SU-DHL-6 (cell line): ENCODE measurements around the gene A2ML1.

ENCODE experiments used
- H2AFZ ChIP-seq: fragments of 200-600 bp; sonication (generic); 2 replicates; pipeline ENCODE4 v1.6.1; 2014; ENCODE audit warnings: low read depth, mild to moderate bottlenecking, moderate library complexity, mixed read lengths, antibody characterized with exemption, low read length; ENCODE audit not compliant: severe bottlenecking
- H3F3A ChIP-seq: fragments of 200-600 bp; shearing (Covaris generic); 2 replicates; pipeline ENCODE4 v1.6.0; 2016; ENCODE audit warnings: antibody characterized with exemption, mild to moderate bottlenecking; ENCODE audit not compliant: insufficient read depth
- H3K27ac ChIP-seq: fragments of 200-600 bp; sonication (generic); 2 replicates; pipeline ENCODE4 v1.5.1; 2016; ENCODE audit warnings: low read depth, mild to moderate bottlenecking, low read length, moderate library complexity, mixed read lengths
- H3K27me3 ChIP-seq: fragments of 200-600 bp; sonication (generic), shearing (Covaris generic); 2 replicates; pipeline ENCODE4 v1.6.0; 2014; ENCODE audit warnings: mild to moderate bottlenecking, low read length
- H3K36me3 ChIP-seq: fragments of 200-600 bp; sonication (generic); 2 replicates; pipeline ENCODE4 v1.6.1; 2014; ENCODE audit warnings: mild to moderate bottlenecking, low read length, mixed read lengths
- H3K4me2 ChIP-seq: fragments of 300-600, 200-600 bp; shearing (Covaris generic), sonication (generic); 2 replicates; pipeline ENCODE4 v1.6.0; 2014; ENCODE audit warnings: low read length, low read depth, mild to moderate bottlenecking; ENCODE audit not compliant: poor library complexity, severe bottlenecking
- H3K4me3 ChIP-seq: fragments of 200-600 bp; sonication (generic); 2 replicates; pipeline ENCODE4 v1.5.1; 2014; ENCODE audit warnings: antibody characterized with exemption, low read length, mild to moderate bottlenecking, mixed read lengths; ENCODE audit not compliant: insufficient read depth, poor library complexity, severe bottlenecking
- H3K79me2 ChIP-seq: fragments of 200-600 bp; sonication (generic); 2 replicates; pipeline ENCODE4 v1.6.1; 2014; ENCODE audit warnings: mild to moderate bottlenecking, low read length, moderate library complexity; ENCODE audit not compliant: insufficient read depth
- H3K9ac ChIP-seq: fragments of 200-600 bp; sonication (generic); 2 replicates; pipeline ENCODE4 v1.7.0; 2014; ENCODE audit warnings: mild to moderate bottlenecking, low read length
- H3K9me2 ChIP-seq: fragments of 200-600 bp; sonication (generic); replicated peaks from 2 replicates; pipeline ENCODE4 v1.6.1; 2014; ENCODE audit warnings: low read length; ENCODE audit not compliant: insufficient read depth
- H3K9me3 ChIP-seq: fragments of 200-600 bp; sonication (generic); 2 replicates; pipeline ENCODE4 v1.6.1; 2014; ENCODE audit warnings: low read length, mixed read lengths; ENCODE audit not compliant: insufficient read depth
- H4K20me1 ChIP-seq: fragments of 200-600 bp; sonication (generic); 2 replicates; pipeline ENCODE4 v1.6.1; 2014; ENCODE audit warnings: low read depth, mild to moderate bottlenecking, antibody characterized with exemption, low read length, moderate library complexity, mixed read lengths
- EZH2phosphoT487 ChIP-seq: fragments of 200-600 bp; sonication (generic), shearing (Covaris generic); conservative IDR thresholded peaks from 2 replicates; pipeline ENCODE4 v1.6.1; 2018; ENCODE audit warnings: mild to moderate bottlenecking, antibody characterized with exemption, low read length, moderate library complexity, mixed read lengths
- TF ChIP-seq, protein P1 (sequence below): fragments of 200-600 bp; sonication (generic); IDR thresholded peaks from one replicate; pipeline ENCODE4 v1.5.1; 2017; ENCODE audit warnings: antibody characterized with exemption, mild to moderate bottlenecking, low read length, moderate library complexity; ENCODE audit not compliant: insufficient read depth, poor library complexity, severe bottlenecking

Gene A2ML1

DNA sequence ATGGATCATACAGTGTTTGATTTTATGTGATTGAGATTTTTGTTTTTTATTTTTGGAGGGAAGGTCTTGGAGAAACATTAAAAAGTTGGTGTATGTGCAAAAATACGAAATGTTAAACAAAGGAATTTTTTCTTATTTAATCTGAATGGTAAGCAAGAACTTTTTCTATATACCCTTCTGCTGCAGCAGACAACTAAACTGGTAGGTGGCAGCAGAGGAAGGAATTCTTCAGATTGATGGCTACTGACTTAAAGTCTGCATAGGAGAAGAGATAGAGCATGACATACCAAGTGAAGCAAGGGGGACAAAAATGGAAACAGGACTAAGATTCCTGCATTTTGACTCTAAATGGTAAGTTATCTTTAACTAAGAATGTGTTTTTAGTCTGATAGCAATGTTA lies 42.0 kb upstream of the A2ML1 start:
- Histone ChIP-seq H3K27me3 (no peaks in the 10 kb centered on the region), H3K4me3 (no peak overlapping the region), H3K9me3 (no peaks in the 10 kb centered on the region), H3K9ac (no peak overlapping the region), H3K9me2 (no peaks in the 10 kb centered on the region), H3K79me2 (no peaks in the 10 kb centered on the region), H3K4me2 (no peak overlapping the region), H3K36me3 (no peaks in the 10 kb centered on the region; the same call in 1 of the 2 replicates), H3F3A (no peaks in the 10 kb centered on the region), H2AFZ (no peak overlapping the region), H4K20me1 (no peaks in the 10 kb centered on the region), H3K27ac (no peak overlapping the region)
- TF ChIP-seq, protein P1, sequence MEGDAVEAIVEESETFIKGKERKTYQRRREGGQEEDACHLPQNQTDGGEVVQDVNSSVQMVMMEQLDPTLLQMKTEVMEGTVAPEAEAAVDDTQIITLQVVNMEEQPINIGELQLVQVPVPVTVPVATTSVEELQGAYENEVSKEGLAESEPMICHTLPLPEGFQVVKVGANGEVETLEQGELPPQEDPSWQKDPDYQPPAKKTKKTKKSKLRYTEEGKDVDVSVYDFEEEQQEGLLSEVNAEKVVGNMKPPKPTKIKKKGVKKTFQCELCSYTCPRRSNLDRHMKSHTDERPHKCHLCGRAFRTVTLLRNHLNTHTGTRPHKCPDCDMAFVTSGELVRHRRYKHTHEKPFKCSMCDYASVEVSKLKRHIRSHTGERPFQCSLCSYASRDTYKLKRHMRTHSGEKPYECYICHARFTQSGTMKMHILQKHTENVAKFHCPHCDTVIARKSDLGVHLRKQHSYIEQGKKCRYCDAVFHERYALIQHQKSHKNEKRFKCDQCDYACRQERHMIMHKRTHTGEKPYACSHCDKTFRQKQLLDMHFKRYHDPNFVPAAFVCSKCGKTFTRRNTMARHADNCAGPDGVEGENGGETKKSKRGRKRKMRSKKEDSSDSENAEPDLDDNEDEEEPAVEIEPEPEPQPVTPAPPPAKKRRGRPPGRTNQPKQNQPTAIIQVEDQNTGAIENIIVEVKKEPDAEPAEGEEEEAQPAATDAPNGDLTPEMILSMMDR: no peak
- no peak for TF ChIP-seq EZH2phosphoT487

DNA sequence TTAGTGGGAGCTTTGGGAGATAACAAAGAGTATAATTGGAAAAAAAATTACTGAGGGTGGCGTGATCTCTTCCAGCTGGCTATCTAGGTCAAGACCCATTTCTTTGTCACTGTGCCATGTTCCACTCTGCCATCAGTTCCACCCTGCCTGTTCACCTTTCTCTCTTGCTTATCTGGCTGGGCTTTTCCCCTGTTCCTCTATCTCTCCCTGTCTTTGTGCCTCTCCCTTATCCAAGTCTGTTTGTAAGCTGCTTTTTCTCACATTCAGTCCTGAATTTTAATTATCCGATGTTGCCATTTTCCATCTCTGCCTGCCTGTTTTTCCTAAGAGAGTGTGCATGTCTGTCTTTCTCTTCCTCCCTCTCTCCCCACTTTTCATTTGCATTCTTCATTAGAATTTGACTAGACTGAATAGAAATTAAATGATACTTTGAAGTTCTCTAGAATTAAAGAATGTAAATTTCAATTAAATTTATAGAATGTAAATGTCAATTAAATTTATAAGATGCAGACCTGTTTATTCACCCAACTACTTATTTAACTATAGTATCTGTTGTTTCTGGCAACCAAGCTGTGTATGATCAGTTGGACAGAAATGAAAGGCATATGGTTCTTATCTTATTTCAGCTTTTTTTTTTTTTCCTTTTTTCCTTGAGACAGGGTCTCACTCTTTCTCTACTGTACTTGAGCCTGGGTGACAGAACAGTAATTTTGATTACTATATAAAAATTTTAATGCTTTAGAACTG lies 40.9 kb upstream of the A2ML1 start:
- no peaks in the 10 kb centered on the region for H4K20me1 ChIP-seq
- no peaks in the 10 kb centered on the region for H3K79me2 ChIP-seq
- no peaks in the 10 kb centered on the region for H3K9me3 ChIP-seq
- H3K27ac ChIP-seq: no peak overlapping the region
- H3K9ac ChIP-seq: no peak overlapping the region
- no peaks in the 10 kb centered on the region for H3K36me3 ChIP-seq
- H3K4me3 ChIP-seq: no peak overlapping the region
- no peaks in the 10 kb centered on the region for H3K9me2 ChIP-seq
- H3F3A ChIP-seq: no peaks in the 10 kb centered on the region
- no peak overlapping the region for H2AFZ ChIP-seq
- H3K4me2 ChIP-seq: no peak overlapping the region
- no peaks in the 10 kb centered on the region for H3K27me3 ChIP-seq
- no peak for TF ChIP-seq EZH2phosphoT487
- TF ChIP-seq, protein P1: no peak

DNA sequence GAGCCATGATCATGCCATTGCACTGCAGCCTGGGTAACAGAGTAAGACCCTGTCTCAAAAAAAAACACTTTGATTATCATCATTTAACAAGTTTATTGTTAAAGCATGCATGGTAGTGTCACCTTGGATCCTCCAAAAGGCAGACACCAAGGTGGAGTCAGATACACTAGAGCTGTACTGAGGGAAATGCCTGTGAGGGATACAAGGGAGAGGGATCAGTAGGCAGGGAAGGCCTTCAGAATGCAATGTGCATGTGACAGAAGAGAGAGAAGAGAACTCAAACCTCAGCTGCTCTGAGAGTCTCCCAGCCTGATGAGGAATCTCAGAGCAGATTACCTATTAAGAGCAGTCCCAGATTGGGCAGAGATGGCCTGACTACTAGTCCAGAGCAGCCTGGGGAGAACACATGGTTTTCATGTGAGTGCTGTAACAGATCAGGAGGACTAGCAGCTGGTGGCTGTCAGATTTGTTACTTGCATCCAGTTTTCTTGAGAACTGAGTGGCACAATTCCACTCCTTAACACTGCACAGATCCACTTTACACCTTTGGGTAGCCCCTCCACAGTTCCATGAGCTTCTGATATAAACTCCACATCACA lies 38.0 kb upstream of the A2ML1 start:
- Histone ChIP-seq H3K79me2 (no peaks in the 10 kb centered on the region), H3K4me2 (no peak overlapping the region), H3K4me3 (no peak overlapping the region), H3K9ac (no peak overlapping the region), H4K20me1 (no peaks in the 10 kb centered on the region), H2AFZ (no peak overlapping the region), H3K9me3 (no peaks in the 10 kb centered on the region), H3K27me3 (no peaks in the 10 kb centered on the region), H3K36me3 (no peaks in the 10 kb centered on the region), H3K9me2 (no peaks in the 10 kb centered on the region), H3F3A (no peaks in the 10 kb centered on the region), H3K27ac (no peak overlapping the region)
- TF ChIP-seq EZH2phosphoT487: no peak
- TF ChIP-seq, protein P1: no peak
